Measurements from ENCODE around the gene FHOD1. TPM values are rescaled to one million over a fixed set of nuclear protein-coding genes. Genes with fewer than 3 reads are reported as not detected.
A peak's percentile ranks its signal among the peaks of the same experiment; 100 is the strongest.

FHOD1 gene
- total RNA-seq, 2 experiments from 2014 or later, result 102 to 105 TPM

- Mint-ChIP-seq H3K27ac (peak overlapping the region; percentile 83), H3K36me3 (ENCODE audit: low read depth) (peaks cover 25% of the 10 kb centered on the region), H3K9me3 (no peaks in the 10 kb centered on the region), H3K27me3 (no peaks in the 10 kb centered on the region), H3K4me1 (ENCODE audit: low read depth) (peaks cover 18% of the 10 kb centered on the region), H3K4me3 (peak overlapping the region; percentile 89)
- ATAC-seq (no peak), DNase-seq (peak; percentile 49)
- CTCF ChIA-PET, result interaction anchor here (0.7 to 2.0 kb wide), 10 partner anchors 11 to 316 kb away, joined by 3 to 8 read pairs (median 3); partner anchors contain the start of genes CES3, KCTD19, LRRC36 and TMEM208
- POLR2A ChIA-PET, result interaction anchor here (1.0 to 2.1 kb wide), 2 partner anchors 10 to 33 kb away, joined by 3 to 7 read pairs; no protein-coding TSS in a partner anchor
- intact Hi-C loops (cut with micrococcal nuclease), result loop anchor here (5.0 kb wide), 1 partner anchor 50 kb away; the partner anchor contains the start of genes KCTD19 and LRRC36
- TF ChIP-seq CTCF (IDR thresholded peaks at IDR 0.05), result no peak
Observed at GRCh38 chr16:67277294-67277998, 30.2 kb upstream of the FHOD1 start.

- Mint-ChIP-seq H3K27ac (no peak overlapping the region), H3K36me3 (ENCODE audit: low read depth) (peaks cover 25% of the 10 kb centered on the region), H3K27me3 (no peaks in the 10 kb centered on the region), H3K4me1 (ENCODE audit: low read depth) (peaks cover 18% of the 10 kb centered on the region), H3K4me3 (no peak overlapping the region), H3K9me3 (no peaks in the 10 kb centered on the region)
- no peak for DNase-seq
- ChIA-PET CTCF (no interaction called here), POLR2A (no interaction called here)
- ATAC-seq, result no peak
- no peak for TF ChIP-seq CTCF (IDR thresholded peaks at IDR 0.05)
- intact Hi-C loops (cut with micrococcal nuclease), result loop anchor here (5.0 kb wide), 1 partner anchor 52 kb away; the partner anchor contains the start of genes KCTD19 and LRRC36
Observed at GRCh38 chr16:67275321-67275720, 28.0 kb upstream of the FHOD1 start.

GRCh38 chr16:67271446-67271845, 24.2 kb upstream of the FHOD1 start:
- no peak overlapping the region for H3K27ac Mint-ChIP-seq
- ChIA-PET CTCF (interaction anchor here (1.2 kb wide), 1 partner anchor 11 kb away, joined by 4 read pairs; no protein-coding TSS in a partner anchor), POLR2A (interaction anchor here (1.1 to 1.5 kb wide), 4 partner anchors 14 to 74 kb away, joined by 3 to 6 read pairs (median 4); no protein-coding TSS in a partner anchor)
- no peaks in the 10 kb centered on the region for H3K27me3 Mint-ChIP-seq
- H3K4me3 Mint-ChIP-seq, result no peak overlapping the region
- no peak for TF ChIP-seq CTCF (IDR thresholded peaks at IDR 0.05)
- H3K36me3 Mint-ChIP-seq (ENCODE audit: low read depth), result peaks cover 12% of the 10 kb centered on the region
- DNase-seq (no peak), ATAC-seq (no peak)
- H3K4me1 Mint-ChIP-seq (ENCODE audit: low read depth), result peaks cover 5% of the 10 kb centered on the region
- intact Hi-C loops (cut with micrococcal nuclease), result no loop called here
- H3K9me3 Mint-ChIP-seq, result no peaks in the 10 kb centered on the region

GRCh38 chr16:67270931-67271338, 23.7 kb upstream of the FHOD1 start:
- Mint-ChIP-seq H3K9me3 (no peaks in the 10 kb centered on the region), H3K4me3 (no peak overlapping the region), H3K27me3 (no peaks in the 10 kb centered on the region), H3K27ac (no peak overlapping the region), H3K36me3 (ENCODE audit: low read depth) (peaks cover 7% of the 10 kb centered on the region), H3K4me1 (ENCODE audit: low read depth) (peaks cover 4% of the 10 kb centered on the region)
- intact Hi-C loops (cut with micrococcal nuclease), result no loop called here
- no peak for TF ChIP-seq CTCF (IDR thresholded peaks at IDR 0.05)
- no peak for ATAC-seq
- DNase-seq, result no peak
- ChIA-PET POLR2A (interaction anchor here (0.9 to 1.5 kb wide), 5 partner anchors 10 to 73 kb away, joined by 3 to 6 read pairs (median 3); no protein-coding TSS in a partner anchor), CTCF (interaction anchor here (1.2 to 1.9 kb wide), 2 partner anchors 10 to 20 kb away, joined by 4 read pairs; no protein-coding TSS in a partner anchor)

GRCh38 chr16:67269766-67270165, 22.5 kb upstream of the FHOD1 start:
- POLR2A ChIA-PET, result interaction anchor here (0.6 to 1.4 kb wide), 3 partner anchors 10 to 130 kb away, joined by 4 to 5 read pairs (median 4); no protein-coding TSS in a partner anchor
- H3K4me1 Mint-ChIP-seq (ENCODE audit: low read depth), result no peaks in the 10 kb centered on the region
- H3K36me3 Mint-ChIP-seq (ENCODE audit: low read depth), result peaks cover 3% of the 10 kb centered on the region
- TF ChIP-seq CTCF (IDR thresholded peaks at IDR 0.05), result no peak
- intact Hi-C loops (cut with micrococcal nuclease), result no loop called here
- ATAC-seq (no peak), DNase-seq (no peak)
- no peak overlapping the region for H3K4me3 Mint-ChIP-seq
- no peaks in the 10 kb centered on the region for H3K9me3 Mint-ChIP-seq
- CTCF ChIA-PET, result interaction anchor here (1.1 to 1.9 kb wide), 3 partner anchors 9 to 43 kb away, joined by 4 to 5 read pairs (median 4); partner anchors contain the start of genes PLEKHG4 and TMEM208
- H3K27ac Mint-ChIP-seq, result no peak overlapping the region
- no peaks in the 10 kb centered on the region for H3K27me3 Mint-ChIP-seq

All from activated CD8-positive, alpha-beta T cell treated with anti-CD3 and anti-CD28 coated beads for 36 hours (primary cell).